ENCODE results near the gene GLRX5.
"Not testable (repeated sequence)": the region's sequence is repeated elsewhere in the genome, so short reads cannot be mapped to it uniquely, and the experiment has no call there.

GLRX5 gene

GRCh38 chr14:95549656-95550585 lies 15.1 kb downstream of the GLRX5 start:
- FAIRE-seq (no peak), DNase-seq (ENCODE audit: insufficient read length, low spot score) (no peak)

- DNase-seq (ENCODE audit: insufficient read length, low spot score) (no peak), FAIRE-seq (no peak)
Observed at GRCh38 chr14:95551435-95551834, 16.6 kb downstream of the GLRX5 start.

GRCh38 chr14:95553141-95553540 lies 18.3 kb downstream of the GLRX5 start:
- no peak for DNase-seq (ENCODE audit: insufficient read length, low spot score)
- no peak for FAIRE-seq

GRCh38 chr14:95555053-95555452 lies 20.2 kb downstream of the GLRX5 start:
- no peak for FAIRE-seq
- DNase-seq (ENCODE audit: insufficient read length, low spot score), result no peak

GRCh38 chr14:95557291-95557690 lies 22.4 kb downstream of the GLRX5 start:
- FAIRE-seq, result no peak
- no peak for DNase-seq (ENCODE audit: insufficient read length, low spot score)

GRCh38 chr14:95557832-95558231 lies 23.0 kb downstream of the GLRX5 start:
- DNase-seq (ENCODE audit: insufficient read length, low spot score) (no peak), FAIRE-seq (no peak)

- FAIRE-seq, result no peak
Observed at GRCh38 chr14:95559203-95559602, 24.4 kb downstream of the GLRX5 start.

GRCh38 chr14:95561001-95561412 lies 26.2 kb downstream of the GLRX5 start:
- FAIRE-seq (peak; percentile 82), DNase-seq (ENCODE audit: insufficient read length, low spot score) (peak; percentile 83)

More at GRCh38 chr14:95559203-95559602, 24.4 kb downstream of the GLRX5 start:
- DNase-seq (ENCODE audit: insufficient read length, low spot score), result no peak

- DNase-seq (ENCODE audit: insufficient read length, low spot score), result no peak
- peak; percentile 26 for FAIRE-seq
Observed at GRCh38 chr14:95562892-95563685, 28.2 kb downstream of the GLRX5 start.

- FAIRE-seq, result no peak
- no peak for DNase-seq (ENCODE audit: insufficient read length, low spot score)
Observed at GRCh38 chr14:95564060-95564459, 29.2 kb downstream of the GLRX5 start.

GRCh38 chr14:95569440-95569839 lies 34.6 kb downstream of the GLRX5 start:
- DNase-seq (ENCODE audit: insufficient read length, low spot score) (no peak), FAIRE-seq (no peak)

- no peak for DNase-seq (ENCODE audit: insufficient read length, low spot score)
- no peak for FAIRE-seq
Observed at GRCh38 chr14:95573313-95573712, 38.5 kb downstream of the GLRX5 start.

- FAIRE-seq (no peak), DNase-seq (ENCODE audit: insufficient read length, low spot score) (no peak)
Observed at GRCh38 chr14:95575840-95576473, 41.1 kb downstream of the GLRX5 start.

- no peak for DNase-seq (ENCODE audit: insufficient read length, low spot score)
- FAIRE-seq, result no peak
Observed at GRCh38 chr14:95577067-95577800, 42.4 kb downstream of the GLRX5 start.

GRCh38 chr14:95577870-95578269 lies 43.0 kb downstream of the GLRX5 start:
- DNase-seq (ENCODE audit: insufficient read length, low spot score) (no peak), FAIRE-seq (no peak)

- not testable (repeated sequence) for FAIRE-seq; DNase-seq (ENCODE audit: insufficient read length, low spot score)
Observed at GRCh38 chr14:95583836-95584617, 49.2 kb downstream of the GLRX5 start.

GRCh38 chr14:95585953-95586620 lies 51.2 kb downstream of the GLRX5 start:
- FAIRE-seq, result no peak
- DNase-seq (ENCODE audit: insufficient read length, low spot score), result no peak

GRCh38 chr14:95591182-95591581 lies 56.3 kb downstream of the GLRX5 start:
- DNase-seq (ENCODE audit: insufficient read length, low spot score); FAIRE-seq: not testable (repeated sequence)

Data from HTR-8/SVneo (cell line).